HepG2 (cell line): ENCODE results near the gene SLC35F1.

ENCODE experiments used
- CEBPB ChIP-seq: IDR thresholded peaks from 2 replicates; pipeline ENCODE4 v1.6.1; 2011; ENCODE audit warnings: low read depth, low read length, improper control_type of control experiment, borderline replicate concordance
- MTA3 ChIP-seq: sonication (generic); formaldehyde crosslinking; IDR thresholded peaks from 2 replicates; pipeline ENCODE4 v1.4.0; 2020; ENCODE audit warnings: missing genetic modification reagents
- PRDM4 ChIP-seq: sonication (generic); formaldehyde crosslinking; IDR thresholded peaks from 2 replicates; pipeline ENCODE4 v1.9.0; 2021; ENCODE audit warnings: missing genetic modification reagents, borderline replicate concordance
- SMAD9 ChIP-seq: sonication (generic); formaldehyde crosslinking; IDR thresholded peaks from 2 replicates; pipeline ENCODE4 v1.5.1; 2020; ENCODE audit warnings: mild to moderate bottlenecking, missing genetic modification reagents
- TBP ChIP-seq: sonication (generic); formaldehyde crosslinking; IDR thresholded peaks from 2 replicates; pipeline ENCODE4 v1.5.0; 2020; ENCODE audit warnings: missing genetic modification reagents
- TCF7L2 ChIP-seq: IDR thresholded peaks from 2 replicates; pipeline ENCODE4 v1.6.1; 2011; ENCODE audit warnings: mild to moderate bottlenecking, low read depth, low read length, moderate library complexity
- ZNF274 ChIP-seq: sonication (generic); formaldehyde crosslinking; IDR thresholded peaks from 2 replicates; pipeline ENCODE4 v1.5.1; 2020; ENCODE audit warnings: mild to moderate bottlenecking, missing genetic modification reagents

GRCh38 chr6:118086159-118086558, 179.1 kb downstream of the SLC35F1 start:
- TF ChIP-seq PRDM4 (CRISPR knock-in tag) (no peak), SMAD9 (CRISPR knock-in tag) (no peak), MTA3 (CRISPR knock-in tag) (no peak), CEBPB (no peak), TBP (CRISPR knock-in tag) (no peak), ZNF274 (CRISPR knock-in tag) (no peak), TCF7L2 (no peak)
